Stimulated activated CD4-positive, alpha-beta T cell treated with anti-CD3 and anti-CD28 coated beads, TNF-alpha, amount 100 ng/mL, for 1 hour (primary cell): ENCODE measurements around the gene GCFC2.
"Not testable (repeated sequence)": the region's sequence is repeated elsewhere in the genome, so short reads cannot be mapped to it uniquely, and the experiment has no call there.

Source experiments
- DNase-seq, 3 donors: peaks; one replicate each; pipeline ENCODE4 v3.0.0-alpha.2; 2020; ENCODE audit warnings: low read depth in 3 of 3, low spot score in 1 of 3

GCFC2 gene

GRCh38 chr2:75680402-75680801, 30.3 kb downstream of the GCFC2 start:
- no peak for DNase-seq

- no peak for DNase-seq
Measured at GRCh38 chr2:75679556-75679955, 31.2 kb downstream of the GCFC2 start.

DNA sequence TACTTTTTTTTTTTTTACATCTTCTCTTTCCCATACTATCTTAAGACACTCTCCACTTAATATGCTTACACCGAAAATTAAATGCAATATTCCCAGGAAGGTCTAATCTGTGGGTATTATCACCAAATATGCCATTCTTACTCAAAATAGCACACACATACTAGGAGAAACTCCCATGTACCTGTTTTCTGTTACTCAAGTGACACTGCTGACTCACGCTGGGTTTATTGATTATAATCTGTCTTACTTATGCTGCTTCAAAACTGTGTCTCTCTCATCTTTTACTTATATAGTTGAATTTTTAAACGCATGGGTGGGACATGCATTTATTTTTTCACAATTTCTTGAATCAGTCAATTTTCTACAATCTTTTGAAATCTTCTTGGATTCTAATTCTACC, 34.3 kb downstream of the GCFC2 start:
- DNase-seq = no peak

DNA sequence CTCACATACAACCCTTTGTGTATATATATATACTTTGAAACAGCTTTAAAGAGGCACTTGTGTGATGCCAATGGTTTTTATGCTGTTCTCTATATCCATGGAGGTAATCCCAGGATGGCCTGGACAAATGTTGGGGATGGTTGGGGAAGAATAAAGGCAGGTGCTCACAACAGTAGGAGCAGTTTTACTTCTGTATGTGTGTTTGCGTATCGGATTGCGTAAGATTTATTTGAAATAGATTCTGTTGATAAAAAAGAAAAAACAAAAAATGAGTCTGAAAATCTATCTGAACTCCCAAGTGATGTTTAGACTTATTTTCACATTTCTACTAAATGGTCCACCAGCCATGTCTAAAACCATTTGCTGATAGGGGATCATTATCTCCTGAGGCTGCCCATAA, 34.8 kb downstream of the GCFC2 start:
- no peak for DNase-seq

- not testable (repeated sequence) for DNase-seq
Measured at GRCh38 chr2:75675423-75675822, 35.3 kb downstream of the GCFC2 start.

DNA sequence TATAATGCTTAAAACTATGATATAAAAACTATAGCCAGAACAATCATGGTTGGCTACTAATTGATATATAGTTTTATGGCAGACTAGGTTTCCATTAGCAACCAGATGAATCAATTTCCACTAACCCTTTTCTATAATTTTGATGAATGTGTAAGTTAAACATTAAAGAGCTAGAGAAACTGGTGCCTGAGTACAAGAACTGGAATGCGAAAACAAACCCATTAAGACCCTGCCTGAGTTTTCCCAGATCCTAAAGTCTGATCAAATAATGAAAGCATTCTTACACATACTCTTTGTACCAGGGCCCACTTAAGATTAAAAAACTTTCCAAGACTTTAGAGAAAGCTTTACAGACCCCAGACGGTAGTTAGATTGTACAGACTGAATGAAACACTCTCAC, 42.8 kb downstream of the GCFC2 start:
- no peak for DNase-seq

GRCh38 chr2:75666911-75667310, 43.8 kb downstream of the GCFC2 start:
- no peak for DNase-seq

GRCh38 chr2:75657798-75658197, 52.9 kb downstream of the GCFC2 start:
- no peak for DNase-seq

DNA sequence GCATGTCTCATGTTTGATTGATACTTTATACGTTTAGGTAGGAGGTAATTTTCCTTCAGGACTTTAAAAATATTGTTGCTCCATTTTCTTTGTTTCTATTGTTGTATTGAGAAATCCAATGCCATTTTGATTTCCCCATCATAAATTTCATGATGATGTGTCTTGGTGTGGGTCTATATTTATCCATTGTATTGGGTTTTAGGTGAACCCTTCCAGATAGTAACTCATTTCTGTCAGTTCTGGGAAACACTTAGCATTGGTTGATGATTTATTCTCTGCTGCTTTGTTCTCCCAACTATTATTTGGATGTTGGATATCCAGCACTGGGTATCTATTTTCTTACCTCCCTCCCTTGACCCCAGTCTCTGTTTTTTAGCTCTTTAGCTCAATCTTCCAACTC, 54.2 kb downstream of the GCFC2 start:
- no peak for DNase-seq

DNA sequence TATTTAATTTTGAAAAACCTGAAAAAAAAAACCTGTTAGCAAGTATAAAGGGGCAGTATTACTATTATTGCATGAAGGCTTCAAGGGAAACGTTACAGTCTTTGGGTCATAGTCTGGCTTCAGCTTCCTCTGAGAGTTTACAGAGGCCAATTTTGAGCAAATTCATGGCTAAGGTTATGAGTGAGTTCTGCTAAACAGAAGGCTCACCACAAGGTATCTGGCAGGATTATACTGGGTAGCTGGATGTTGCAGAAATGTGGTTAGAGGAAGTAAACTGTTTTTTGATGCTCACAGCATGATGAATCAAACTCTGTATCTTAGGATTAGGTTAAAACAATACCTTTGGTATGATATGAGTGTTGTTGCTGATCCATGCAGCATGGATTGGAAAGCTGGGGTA, 54.9 kb downstream of the GCFC2 start:
- no peak for DNase-seq

GRCh38 chr2:75654012-75654411, 56.7 kb downstream of the GCFC2 start:
- no peak for DNase-seq

DNA sequence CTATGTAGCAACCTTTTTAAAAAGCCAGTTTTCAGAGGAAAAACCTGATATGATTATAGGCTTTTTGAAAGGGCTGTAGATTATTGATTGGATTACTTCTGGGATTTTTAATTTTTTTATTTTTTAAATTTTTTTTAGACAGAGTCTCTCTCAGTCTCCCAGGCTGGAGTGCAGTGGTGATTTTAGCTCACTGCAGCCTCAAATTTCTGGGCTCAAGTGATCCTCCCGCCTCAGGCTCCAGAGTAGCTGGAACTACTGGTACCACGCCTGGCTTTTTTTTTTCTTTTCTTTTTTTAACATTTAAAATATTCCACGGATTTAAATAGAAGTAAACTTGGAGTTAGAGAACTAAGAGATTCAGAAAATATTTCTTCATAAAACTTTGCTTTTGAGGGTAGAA, 62.9 kb downstream of the GCFC2 start:
- DNase-seq = no peak

DNA sequence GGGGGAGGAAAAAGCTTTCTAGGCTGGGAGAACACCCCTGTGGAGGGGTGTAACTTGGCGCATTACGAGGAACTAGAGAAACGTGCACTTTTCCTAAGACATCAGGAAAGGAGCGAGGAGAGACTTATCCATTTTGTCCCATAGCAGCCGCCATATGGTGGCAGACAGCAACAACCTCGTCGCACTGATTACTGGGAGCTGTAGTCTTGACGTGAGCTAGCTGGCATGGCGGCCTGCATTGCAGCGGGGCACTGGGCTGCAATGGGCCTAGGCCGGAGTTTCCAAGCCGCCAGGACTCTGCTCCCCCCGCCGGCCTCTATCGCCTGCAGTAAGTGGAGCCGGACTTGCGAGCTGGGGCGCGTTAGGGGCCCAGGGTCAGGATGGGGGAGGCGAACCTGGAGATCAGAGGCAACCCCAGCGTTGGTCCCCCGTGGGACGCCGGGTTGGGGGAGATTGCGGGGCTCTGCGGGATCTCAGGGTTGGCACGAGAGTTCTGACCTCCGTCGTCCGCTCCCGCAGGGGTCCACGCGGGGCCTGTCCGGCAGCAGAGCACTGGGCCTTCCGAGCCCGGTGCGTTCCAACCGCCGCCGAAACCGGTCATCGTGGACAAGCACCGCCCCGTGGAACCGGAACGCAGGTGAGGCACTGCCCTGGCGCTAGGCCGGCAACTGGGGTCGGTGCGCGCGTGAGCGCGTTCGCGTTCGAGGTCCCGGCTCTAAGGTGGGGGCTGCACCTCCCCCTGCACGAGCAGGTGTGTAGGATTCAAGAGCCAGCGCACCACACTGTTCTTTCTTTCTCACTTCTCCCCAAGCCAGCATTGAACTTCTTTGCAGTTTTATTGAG, 63.9 kb downstream of the GCFC2 start, which contains the start of gene MRPL19:
Gene MRPL19, plus strand, starts transcription at position 201 of the 843 bp plus-strand sequence. Its CDS starts 25 bp downstream, at position 226.
- peak; percentile 42 to 51 (median 48) for DNase-seq

DNA sequence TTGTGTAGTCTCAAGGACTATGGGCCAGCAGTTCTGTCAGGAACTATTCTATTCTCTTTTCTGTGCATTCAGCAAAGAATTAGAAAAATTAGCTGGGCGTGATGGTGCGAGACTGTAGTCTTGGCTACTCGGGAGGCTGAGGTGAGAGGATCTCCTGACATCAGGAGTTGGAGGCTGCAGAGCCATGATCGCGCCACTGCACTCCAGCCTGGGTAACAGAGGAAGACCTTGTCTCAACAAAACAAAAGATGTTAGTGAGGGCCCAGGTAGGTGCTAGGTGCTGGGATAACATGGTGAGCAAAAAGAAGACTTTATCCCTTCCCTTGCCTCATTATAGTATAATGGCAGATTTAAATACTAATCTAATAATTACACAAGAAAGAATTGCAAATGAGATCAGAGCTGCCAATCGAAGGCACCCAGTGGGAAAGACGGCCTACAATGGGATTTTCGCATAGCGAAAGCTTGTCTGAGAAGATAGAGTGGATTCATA, 64.6 kb downstream of the GCFC2 start:
- DNase-seq = no peak

GRCh38 chr2:75645643-75646042, 65.1 kb downstream of the GCFC2 start:
- DNase-seq = no peak

GRCh38 chr2:75643980-75644379, 66.7 kb downstream of the GCFC2 start:
- DNase-seq = no peak

DNA sequence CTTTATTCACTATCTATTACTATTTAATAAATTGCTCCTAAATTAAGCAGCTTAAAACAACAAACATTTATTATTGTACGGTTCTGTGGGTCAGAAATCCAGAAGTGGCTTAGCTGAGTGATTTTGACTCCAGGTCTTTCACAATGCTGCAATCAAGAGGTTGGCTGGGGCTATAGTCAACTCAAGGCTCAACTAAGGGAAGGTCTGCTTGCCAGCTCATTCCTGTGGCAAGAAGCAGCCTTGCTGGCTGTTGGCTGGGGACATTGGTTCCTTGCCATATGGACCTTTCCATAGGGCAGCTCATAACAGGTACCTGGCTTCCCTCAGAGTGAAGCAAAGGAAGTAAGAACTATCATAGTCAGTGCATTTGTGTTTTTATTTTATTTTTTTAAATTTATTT, 69.1 kb downstream of the GCFC2 start:
- no peak for DNase-seq

DNA sequence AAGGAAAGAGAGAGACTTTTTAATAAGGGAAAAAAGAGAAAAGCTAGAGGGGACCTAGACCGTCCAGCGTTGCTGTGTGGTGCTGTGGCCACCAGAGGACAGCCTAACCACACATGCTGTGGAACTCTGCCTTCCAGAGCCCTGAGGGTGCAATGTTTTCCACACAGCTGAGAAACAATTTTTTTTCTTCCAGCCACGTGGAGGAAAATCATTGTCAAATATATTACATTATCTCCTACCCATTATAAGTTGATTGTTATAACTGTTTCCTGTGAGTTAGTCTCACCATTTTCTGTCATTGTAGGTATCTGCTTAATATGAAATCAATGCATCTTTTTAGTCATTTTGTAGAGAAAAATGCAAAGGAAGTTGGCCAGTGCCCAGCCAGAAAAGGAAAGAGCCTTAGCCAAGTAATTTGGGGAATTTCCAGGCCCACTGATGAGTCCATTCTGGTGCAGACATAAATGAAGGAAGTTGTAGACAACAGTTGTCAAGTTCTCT, 70.0 kb downstream of the GCFC2 start:
- peak in 1 of 3 donors; percentile 27 for DNase-seq

DNA sequence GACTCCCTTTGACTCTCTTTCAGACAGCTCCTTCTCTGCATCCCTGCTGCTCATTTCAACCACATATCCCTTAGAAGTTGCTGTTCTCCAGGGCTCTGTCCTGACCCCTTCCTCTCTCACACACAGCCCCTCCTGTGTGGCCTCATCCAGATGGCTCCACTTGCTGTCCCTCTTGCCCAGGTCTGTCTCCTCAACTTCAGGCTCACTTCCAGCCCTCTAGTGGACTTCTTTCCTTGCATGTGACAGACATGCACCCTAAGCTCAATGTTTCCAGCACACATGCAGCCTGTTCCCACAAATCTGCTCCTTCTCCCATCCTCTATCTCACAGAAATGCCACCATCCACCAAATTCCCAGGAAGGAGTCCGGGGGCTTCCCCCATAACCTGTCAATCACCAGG, 73.1 kb downstream of the GCFC2 start:
- no peak for DNase-seq

- DNase-seq = no peak
Measured at GRCh38 chr2:75634945-75635344, 75.8 kb downstream of the GCFC2 start.

- DNase-seq = no peak
Measured at GRCh38 chr2:75633620-75634019, 77.1 kb downstream of the GCFC2 start.

- DNase-seq = no peak
Measured at GRCh38 chr2:75632813-75633212, 77.9 kb downstream of the GCFC2 start.
